Transverse colon (tissue), 3 donors: ENCODE results near the gene AHNAK.

Source experiments
- CTCF ChIP-seq, 5 experiments: fragments of 200-600 bp in 3 of 5; fragments of 450-650 bp in 2 of 5; sonication (generic) in 3 of 5; IDR thresholded peaks; 1 replicate in 2 of 5; 2 replicates in 3 of 5; pipeline ENCODE4 v1.5.1; 2016 to 2017; ENCODE audit warnings: antibody characterized with exemption in 5 of 5, inconsistent platforms in 3 of 5, mild to moderate bottlenecking in 2 of 5, moderate library complexity in 1 of 5
- POLR2A ChIP-seq: fragments of 450-650 bp; IDR thresholded peaks from one replicate; pipeline ENCODE4 v1.6.1; 2016; ENCODE audit warnings: antibody characterized with exemption, mild to moderate bottlenecking, moderate library complexity

- no peak for TF ChIP-seq POLR2A
- TF ChIP-seq CTCF (IDR thresholded peaks at IDR 0.05): no peak
Measured at GRCh38 chr11:62499944-62500649, 46.5 kb downstream of the AHNAK start.
